Activated CD4-positive, alpha-beta T cell treated with anti-CD3 and anti-CD28 coated beads, Interleukin-2, amount 10 ng/mL, durations not matched to agents 24 days and 14 days (primary cell): ENCODE results near the gene EID2. TPM values are rescaled to one million over a fixed set of nuclear protein-coding genes. Genes with fewer than 3 reads are reported as not detected.

ENCODE experiments used
- DNase-seq: peaks from one replicate; pipeline ENCODE4 v3.0.0; 2022
- H3K27ac Mint-ChIP-seq: one replicate; pipeline ENCODE4 v1.8.0; 2022; ENCODE audit warnings: mild to moderate bottlenecking, mixed read lengths
- H3K27me3 Mint-ChIP-seq: one replicate; pipeline ENCODE4 v1.8.0; 2022; ENCODE audit warnings: mixed read lengths
- H3K36me3 Mint-ChIP-seq: one replicate; pipeline ENCODE4 v1.8.0; 2022; ENCODE audit warnings: low read depth, mild to moderate bottlenecking, mixed read lengths
- H3K4me1 Mint-ChIP-seq: one replicate; pipeline ENCODE4 v1.8.0; 2021; ENCODE audit warnings: mixed read lengths
- H3K4me3 Mint-ChIP-seq: one replicate; pipeline ENCODE4 v1.8.0; 2022; ENCODE audit warnings: mild to moderate bottlenecking, moderate library complexity, mixed read lengths
- H3K9me3 Mint-ChIP-seq: one replicate; pipeline ENCODE4 v1.8.0; 2021; ENCODE audit warnings: mixed read lengths
- intact Hi-C: fragments of 100-400 bp; cut with micrococcal nuclease; formaldehyde crosslinking; loops from one replicate; pipeline ENCODE4 v1.15.1; 2023
- total RNA-seq: library from RNA; stranded (reverse); gene quantifications from 2 replicates; pipeline ENCODE4 v1.2.3, GENCODE V29; 2022

The EID2 gene
- total RNA-seq, 1 donor from 2014 or later = 17.6 TPM

DNA sequence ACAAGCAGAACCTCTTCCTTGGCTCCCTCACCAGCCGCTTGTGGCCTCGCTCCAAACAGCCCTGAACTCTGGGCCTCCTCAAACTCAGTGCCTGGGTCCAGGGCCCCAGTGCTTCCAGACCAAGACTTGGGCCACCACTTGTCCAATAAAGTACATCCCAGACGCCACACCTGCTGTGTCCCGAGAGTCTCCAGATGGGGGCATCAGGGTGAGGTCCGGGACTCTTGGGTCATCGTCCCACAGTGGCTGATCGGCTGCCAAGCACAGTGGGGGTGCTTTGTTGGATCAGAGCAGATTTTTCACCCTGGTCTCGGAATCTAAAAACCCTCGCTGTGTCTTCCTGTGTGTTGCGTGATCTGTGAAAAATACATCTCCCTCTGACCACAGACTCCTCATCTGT is 50.2 kb downstream of the EID2 start:
- intact Hi-C loops = no loop called here
- Mint-ChIP-seq H3K9me3 (no peaks in the 10 kb centered on the region), H3K27me3 (no peaks in the 10 kb centered on the region), H3K4me3 (no peak overlapping the region), H3K36me3 (peaks cover 36% of the 10 kb centered on the region), H3K27ac (no peak overlapping the region), H3K4me1 (no peaks in the 10 kb centered on the region)
- DNase-seq = no peak

Other genes starting within 250 kb of the EID2 start
- not detected in 2 replicates for gene IFNL1, start 243.8 kb downstream of the EID2 start, total RNA-seq
- 5.0 and 5.2 TPM in 2 replicates for gene LRFN1, start 219.3 kb downstream of the EID2 start, total RNA-seq
- gene GMFG, start 204.1 kb downstream of the EID2 start, total RNA-seq = 328 and 330 TPM in 2 replicates
- gene SAMD4B, start 197.7 kb downstream of the EID2 start, total RNA-seq = 68.9 and 71.4 TPM in 2 replicates
- 47.1 and 50.6 TPM in 2 replicates for gene PAF1, start 149.1 kb downstream of the EID2 start, total RNA-seq
- 36.0 and 38.7 TPM in 2 replicates for gene MED29, start 148.8 kb downstream of the EID2 start, total RNA-seq
- gene ZFP36, start 133.3 kb downstream of the EID2 start, total RNA-seq = 35.7 and 39.9 TPM in 2 replicates
- gene PLEKHG2, start 127.5 kb downstream of the EID2 start, total RNA-seq = 42.0 and 46.1 TPM in 2 replicates
- 2,597 and 2,671 TPM in 2 replicates for gene RPS16, start 104.2 kb downstream of the EID2 start, total RNA-seq
- gene SUPT5H, start 94.6 kb downstream of the EID2 start, total RNA-seq = 186 and 187 TPM in 2 replicates
- 141 and 143 TPM in 2 replicates for gene TIMM50, start 59.3 kb downstream of the EID2 start, total RNA-seq
- gene DLL3, start 41.2 kb downstream of the EID2 start, total RNA-seq = 2.2 TPM in 2 replicates
- not detected in 2 replicates for gene SELENOV, start 25.0 kb downstream of the EID2 start, total RNA-seq
- gene EID2B, start 7.3 kb downstream of the EID2 start, total RNA-seq = 3.4 and 3.6 TPM in 2 replicates
- gene LGALS13, start 62.4 kb upstream of the EID2 start, total RNA-seq = not detected in 2 replicates
- gene LGALS16, start 115.8 kb upstream of the EID2 start, total RNA-seq = not detected in 2 replicates
- not detected in 2 replicates for gene LGALS14, start 164.3 kb upstream of the EID2 start, total RNA-seq
- 1.7 and 2.1 TPM in 2 replicates for gene CLC, start 197.9 kb upstream of the EID2 start, total RNA-seq
- not detected in 2 replicates for gene LEUTX, start 238.7 kb upstream of the EID2 start, total RNA-seq